Trophoblast cell (in vitro differentiated cells and primary cell): ENCODE results near the gene TAF1A.

Source experiments
- DNase-seq, 2 donors: peaks; one replicate each; pipeline ENCODE4 v3.0.0-alpha.2; 2016
- H2AFZ ChIP-seq: 2 replicates; pipeline ENCODE4 v1.6.1; 2013; ENCODE audit warnings: low read length, moderate library complexity, mild to moderate bottlenecking; ENCODE audit not compliant: insufficient read depth, poor library complexity
- H2AK5ac ChIP-seq: 2 replicates; pipeline ENCODE4 v1.6.1; 2013; ENCODE audit warnings: mild to moderate bottlenecking, low read length
- H2BK120ac ChIP-seq: 2 replicates; pipeline ENCODE4 v1.6.1; 2013; ENCODE audit warnings: low read length, mild to moderate bottlenecking, moderate library complexity; ENCODE audit not compliant: insufficient read depth, poor library complexity
- H2BK12ac ChIP-seq: 2 replicates; pipeline ENCODE4 v1.6.1; 2013; ENCODE audit warnings: mild to moderate bottlenecking, low read length, moderate library complexity
- H2BK5ac ChIP-seq: 2 replicates; pipeline ENCODE4 v1.6.1; 2013; ENCODE audit warnings: low read length, low read depth, moderate library complexity, mild to moderate bottlenecking; ENCODE audit not compliant: poor library complexity
- H3K14ac ChIP-seq: 2 replicates; pipeline ENCODE4 v1.6.1; 2013; ENCODE audit warnings: mild to moderate bottlenecking, low read length
- H3K18ac ChIP-seq: 2 replicates; pipeline ENCODE4 v1.6.1; 2013; ENCODE audit warnings: mild to moderate bottlenecking, low read length
- H3K23ac ChIP-seq: 2 replicates; pipeline ENCODE4 v1.6.1; 2013; ENCODE audit warnings: low read length
- H3K27ac ChIP-seq: 2 replicates; pipeline ENCODE4 v1.5.1; 2013; ENCODE audit warnings: low read depth, mild to moderate bottlenecking, inconsistent platforms, low read length, moderate library complexity
- H3K27me3 ChIP-seq: 2 replicates; pipeline ENCODE4 v1.6.1; 2013; ENCODE audit warnings: inconsistent platforms, mild to moderate bottlenecking, low read length, moderate library complexity; ENCODE audit not compliant: insufficient read depth
- H3K36me3 ChIP-seq, 2 experiments: 1 replicate in 1 of 2; 2 replicates in 1 of 2; pipeline ENCODE4 v1.6.1; 2013; ENCODE audit warnings: low read length in 2 of 2, mild to moderate bottlenecking in 2 of 2, moderate library complexity in 1 of 2; ENCODE audit not compliant: insufficient read depth in 2 of 2, control insufficient read depth in 1 of 2
- H3K4ac ChIP-seq: 2 replicates; pipeline ENCODE4 v1.6.1; 2013; ENCODE audit warnings: low read depth, mild to moderate bottlenecking, low read length, moderate library complexity
- H3K4me1 ChIP-seq, 2 experiments: 1 replicate in 1 of 2; 2 replicates in 1 of 2; pipeline ENCODE4 v1.6.1; 2013; ENCODE audit warnings: low read length in 2 of 2, mild to moderate bottlenecking in 2 of 2, moderate library complexity in 1 of 2; ENCODE audit not compliant: insufficient read depth in 2 of 2, control insufficient read depth in 1 of 2
- H3K4me2 ChIP-seq: 2 replicates; pipeline ENCODE4 v1.6.1; 2013; ENCODE audit warnings: inconsistent platforms, mild to moderate bottlenecking, low read length, moderate library complexity
- H3K4me3 ChIP-seq: 2 replicates; pipeline ENCODE4 v1.5.1; 2013; ENCODE audit warnings: mild to moderate bottlenecking, low read depth, low read length, inconsistent platforms
- H3K79me1 ChIP-seq: one replicate; pipeline ENCODE4 v1.6.1; 2013; ENCODE audit warnings: low read length
- H3K79me2 ChIP-seq: 2 replicates; pipeline ENCODE4 v1.6.1; 2013; ENCODE audit warnings: low read length, mild to moderate bottlenecking; ENCODE audit not compliant: control insufficient read depth, insufficient read depth, poor library complexity
- H3K9ac ChIP-seq: 2 replicates; pipeline ENCODE4 v1.6.1; 2013; ENCODE audit warnings: mild to moderate bottlenecking, low read length
- H3K9me3 ChIP-seq: 2 replicates; pipeline ENCODE4 v1.6.1; 2013; ENCODE audit warnings: low read depth, mild to moderate bottlenecking, control low read depth, inconsistent platforms, low read length; ENCODE audit not compliant: insufficient read depth
- H4K12ac ChIP-seq: 2 replicates; pipeline ENCODE4 v1.6.1; 2013; ENCODE audit warnings: low read depth, mild to moderate bottlenecking, low read length, moderate library complexity
- H4K8ac ChIP-seq: 2 replicates; pipeline ENCODE4 v1.6.1; 2013; ENCODE audit warnings: low read depth, mild to moderate bottlenecking, low read length, moderate library complexity
- H4K91ac ChIP-seq: one replicate; pipeline ENCODE4 v1.6.1; 2013; ENCODE audit warnings: low read depth, mild to moderate bottlenecking, low read length, moderate library complexity
- WGBS: extraction: QIAGEN DNeasy Blood & Tissue Kit; methylation state at CpG from one replicate; pipeline ENCODE4 v1.1.7; 2013; ENCODE audit warnings: missing lambda C conversion rate; ENCODE audit not compliant: insufficient read length, insufficient coverage; ENCODE audit errors: extremely low coverage; 5-methylcytosine and 5-hydroxymethylcytosine counted together

The TAF1A gene

DNA sequence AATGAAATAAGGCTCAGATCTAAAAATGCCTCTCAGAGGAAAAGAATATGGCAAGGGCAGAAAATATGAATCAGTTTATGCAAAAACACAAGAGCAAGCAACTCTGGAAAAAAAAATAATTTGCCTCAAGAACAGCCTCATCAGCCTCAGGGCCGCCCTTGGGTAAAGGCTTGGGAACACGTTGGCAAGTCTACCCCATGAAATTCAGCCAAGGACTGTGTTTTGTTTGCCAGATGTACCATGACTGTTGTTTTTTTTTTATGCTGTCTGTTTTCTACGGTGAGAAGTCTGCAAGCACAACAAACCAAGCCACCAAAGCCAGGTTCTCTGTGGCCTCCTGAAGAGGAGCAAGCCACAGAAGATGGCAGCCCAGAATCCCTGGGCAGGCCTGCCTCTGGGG is 59.8 kb downstream of the TAF1A start:
- H3K9me3 ChIP-seq = no peaks in the 10 kb centered on the region
- no peak overlapping the region for H2AK5ac ChIP-seq
- no peak overlapping the region for H3K4me3 ChIP-seq
- H3K36me3 ChIP-seq = no peaks in the 10 kb centered on the region
- no peak overlapping the region for H2BK120ac ChIP-seq
- H2BK12ac ChIP-seq = no peak overlapping the region
- H3K4ac ChIP-seq = no peak overlapping the region
- H3K23ac ChIP-seq = no peak overlapping the region
- H4K91ac ChIP-seq = no peak overlapping the region
- H4K12ac ChIP-seq = no peak overlapping the region
- H3K9ac ChIP-seq = no peak overlapping the region
- no peak overlapping the region for H2AFZ ChIP-seq
- no CpG with 5 or more reads among the region's 3 CpGs for WGBS
- H3K27ac ChIP-seq = no peak overlapping the region
- H3K18ac ChIP-seq = no peak overlapping the region
- H4K8ac ChIP-seq = no peak overlapping the region
- no peak overlapping the region for H3K4me2 ChIP-seq
- no peaks in the 10 kb centered on the region for H3K4me1 ChIP-seq
- no peak overlapping the region for H2BK5ac ChIP-seq
- H3K79me1 ChIP-seq = no peaks in the 10 kb centered on the region
- no peaks in the 10 kb centered on the region for H3K27me3 ChIP-seq
- no peaks in the 10 kb centered on the region for H3K79me2 ChIP-seq
- no peak for DNase-seq
- H3K14ac ChIP-seq = no peak overlapping the region

DNA sequence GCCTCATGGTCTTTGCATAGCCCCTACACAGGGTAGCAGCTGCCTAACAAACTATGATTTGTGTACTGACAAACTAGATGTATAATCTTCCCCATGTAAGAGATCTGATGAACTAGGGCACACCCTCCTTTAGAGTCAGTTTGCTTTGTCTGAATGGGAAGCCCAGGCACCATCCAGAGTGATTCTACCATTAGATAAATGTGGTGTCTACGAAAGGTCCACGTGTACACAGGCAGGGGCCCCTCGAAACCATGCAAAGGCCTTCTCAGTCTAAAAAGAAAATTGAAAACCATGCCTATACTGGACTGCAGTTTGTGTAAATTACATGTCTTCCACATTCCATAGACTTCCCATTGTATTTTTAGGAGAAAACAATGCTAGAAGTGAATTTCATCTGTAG is 60.6 kb downstream of the TAF1A start:
- H2BK120ac ChIP-seq = no peak overlapping the region
- H2AFZ ChIP-seq = no peak overlapping the region
- no peaks in the 10 kb centered on the region for H3K27me3 ChIP-seq
- H3K27ac ChIP-seq = no peak overlapping the region
- H3K4me2 ChIP-seq = no peak overlapping the region
- H3K36me3 ChIP-seq = no peaks in the 10 kb centered on the region
- no peaks in the 10 kb centered on the region for H3K9me3 ChIP-seq
- no peak overlapping the region for H4K12ac ChIP-seq
- H2BK12ac ChIP-seq = no peak overlapping the region
- no peaks in the 10 kb centered on the region for H3K4me1 ChIP-seq
- no peak overlapping the region for H4K91ac ChIP-seq
- no peak overlapping the region for H3K18ac ChIP-seq
- no peak for DNase-seq
- H4K8ac ChIP-seq = no peak overlapping the region
- no peak overlapping the region for H2BK5ac ChIP-seq
- H3K79me1 ChIP-seq = no peaks in the 10 kb centered on the region
- no peak overlapping the region for H2AK5ac ChIP-seq
- no peak overlapping the region for H3K23ac ChIP-seq
- H3K4ac ChIP-seq = no peak overlapping the region
- no peak overlapping the region for H3K9ac ChIP-seq
- no peaks in the 10 kb centered on the region for H3K79me2 ChIP-seq
- no peak overlapping the region for H3K14ac ChIP-seq
- H3K4me3 ChIP-seq = no peak overlapping the region
- WGBS = no CpG with 5 or more reads among the region's 3 CpGs

DNA sequence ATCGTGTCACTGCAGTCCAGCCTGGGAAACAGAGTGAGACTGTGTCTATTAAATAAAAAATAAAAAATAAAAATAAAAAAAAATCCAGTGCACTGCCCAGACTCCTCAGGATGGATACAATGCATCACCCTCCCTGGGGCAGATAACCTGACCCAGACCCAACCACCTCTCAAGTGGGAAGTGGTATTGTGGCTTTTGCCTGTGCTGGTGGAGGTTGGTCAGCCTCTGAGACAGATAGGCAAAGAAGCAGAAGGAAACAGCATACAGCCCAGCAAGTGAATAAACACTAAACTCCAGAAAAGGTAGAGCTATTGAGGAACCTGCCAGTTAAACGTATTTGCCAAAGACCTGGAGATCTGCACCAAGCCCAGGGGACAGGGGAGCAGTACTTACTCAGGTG is 63.8 kb downstream of the TAF1A start:
- no peak for DNase-seq
- no peak overlapping the region for H4K8ac ChIP-seq
- H3K36me3 ChIP-seq = no peaks in the 10 kb centered on the region
- H3K4me1 ChIP-seq = no peaks in the 10 kb centered on the region
- H3K18ac ChIP-seq = no peak overlapping the region
- no peak overlapping the region for H2BK12ac ChIP-seq
- peak overlapping the region; percentile 17 for H3K9ac ChIP-seq
- H4K91ac ChIP-seq = no peak overlapping the region
- no peak overlapping the region for H2AFZ ChIP-seq
- no peak overlapping the region for H3K4ac ChIP-seq
- H3K79me2 ChIP-seq = no peaks in the 10 kb centered on the region
- no CpG with 5 or more reads among the region's 2 CpGs for WGBS
- H3K23ac ChIP-seq = no peak overlapping the region
- no peak overlapping the region for H4K12ac ChIP-seq
- no peak overlapping the region for H3K14ac ChIP-seq
- H3K9me3 ChIP-seq = no peaks in the 10 kb centered on the region
- no peak overlapping the region for H2BK120ac ChIP-seq
- no peaks in the 10 kb centered on the region for H3K79me1 ChIP-seq
- H3K4me3 ChIP-seq = no peak overlapping the region
- H2AK5ac ChIP-seq = no peak overlapping the region
- H3K4me2 ChIP-seq = no peak overlapping the region
- H3K27me3 ChIP-seq = no peaks in the 10 kb centered on the region
- no peak overlapping the region for H2BK5ac ChIP-seq
- no peak overlapping the region for H3K27ac ChIP-seq

DNA sequence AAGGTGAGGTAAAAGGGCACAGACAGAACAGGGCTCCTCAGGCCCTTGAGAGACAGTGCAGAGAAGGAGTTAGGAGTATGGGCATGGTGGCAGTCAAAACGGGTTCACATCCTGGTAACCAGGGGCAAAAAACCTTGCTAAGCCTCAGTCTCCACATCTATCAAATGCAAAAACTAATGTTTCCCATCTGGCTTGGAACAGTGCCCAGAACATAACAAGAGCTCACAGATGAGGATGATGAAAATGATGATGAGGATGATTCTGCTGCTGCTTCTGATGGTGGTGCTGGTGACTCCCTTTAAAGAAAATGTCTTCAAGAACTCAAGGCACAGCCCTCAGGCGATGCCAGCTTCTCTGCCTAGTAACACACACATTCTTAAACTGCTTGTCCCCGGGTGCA is 65.9 kb downstream of the TAF1A start:
- Histone ChIP-seq H2BK120ac (no peak overlapping the region), H3K9ac (no peak overlapping the region), H2BK5ac (no peak overlapping the region), H3K14ac (no peak overlapping the region), H3K79me2 (no peaks in the 10 kb centered on the region), H3K9me3 (no peaks in the 10 kb centered on the region), H3K27ac (no peak overlapping the region), H3K18ac (no peak overlapping the region), H3K23ac (no peak overlapping the region), H3K4me3 (no peak overlapping the region), H3K4me1 (no peaks in the 10 kb centered on the region), H4K12ac (no peak overlapping the region), H3K36me3 (no peaks in the 10 kb centered on the region), H2BK12ac (no peak overlapping the region), H3K27me3 (no peaks in the 10 kb centered on the region), H3K4ac (no peak overlapping the region), H3K79me1 (no peaks in the 10 kb centered on the region), H2AFZ (no peak overlapping the region), H2AK5ac (no peak overlapping the region), H4K8ac (no peak overlapping the region), H3K4me2 (no peak overlapping the region), H4K91ac (no peak overlapping the region)
- DNase-seq = no peak
- WGBS = no CpG with 5 or more reads among the region's 3 CpGs
